Trophoblast cell (in vitro differentiated cells and primary cell): ENCODE results near the gene TGIF2.

Source experiments
- DNase-seq, 2 donors: peaks; one replicate each; pipeline ENCODE4 v3.0.0-alpha.2; 2016
- H2AFZ ChIP-seq: 2 replicates; pipeline ENCODE4 v1.6.1; 2013; ENCODE audit warnings: low read length, moderate library complexity, mild to moderate bottlenecking; ENCODE audit not compliant: insufficient read depth, poor library complexity
- H2AK5ac ChIP-seq: 2 replicates; pipeline ENCODE4 v1.6.1; 2013; ENCODE audit warnings: mild to moderate bottlenecking, low read length
- H2BK120ac ChIP-seq: 2 replicates; pipeline ENCODE4 v1.6.1; 2013; ENCODE audit warnings: low read length, mild to moderate bottlenecking, moderate library complexity; ENCODE audit not compliant: insufficient read depth, poor library complexity
- H2BK12ac ChIP-seq: 2 replicates; pipeline ENCODE4 v1.6.1; 2013; ENCODE audit warnings: mild to moderate bottlenecking, low read length, moderate library complexity
- H2BK5ac ChIP-seq: 2 replicates; pipeline ENCODE4 v1.6.1; 2013; ENCODE audit warnings: low read length, low read depth, moderate library complexity, mild to moderate bottlenecking; ENCODE audit not compliant: poor library complexity
- H3K14ac ChIP-seq: 2 replicates; pipeline ENCODE4 v1.6.1; 2013; ENCODE audit warnings: mild to moderate bottlenecking, low read length
- H3K18ac ChIP-seq: 2 replicates; pipeline ENCODE4 v1.6.1; 2013; ENCODE audit warnings: mild to moderate bottlenecking, low read length
- H3K23ac ChIP-seq: 2 replicates; pipeline ENCODE4 v1.6.1; 2013; ENCODE audit warnings: low read length
- H3K27ac ChIP-seq: 2 replicates; pipeline ENCODE4 v1.5.1; 2013; ENCODE audit warnings: low read depth, mild to moderate bottlenecking, inconsistent platforms, low read length, moderate library complexity
- H3K27me3 ChIP-seq: 2 replicates; pipeline ENCODE4 v1.6.1; 2013; ENCODE audit warnings: inconsistent platforms, mild to moderate bottlenecking, low read length, moderate library complexity; ENCODE audit not compliant: insufficient read depth
- H3K36me3 ChIP-seq, 2 experiments: 1 replicate in 1 of 2; 2 replicates in 1 of 2; pipeline ENCODE4 v1.6.1; 2013; ENCODE audit warnings: low read length in 2 of 2, mild to moderate bottlenecking in 2 of 2, moderate library complexity in 1 of 2; ENCODE audit not compliant: insufficient read depth in 2 of 2, control insufficient read depth in 1 of 2
- H3K4ac ChIP-seq: 2 replicates; pipeline ENCODE4 v1.6.1; 2013; ENCODE audit warnings: low read depth, mild to moderate bottlenecking, low read length, moderate library complexity
- H3K4me1 ChIP-seq, 2 experiments: 1 replicate in 1 of 2; 2 replicates in 1 of 2; pipeline ENCODE4 v1.6.1; 2013; ENCODE audit warnings: low read length in 2 of 2, mild to moderate bottlenecking in 2 of 2, moderate library complexity in 1 of 2; ENCODE audit not compliant: insufficient read depth in 2 of 2, control insufficient read depth in 1 of 2
- H3K4me2 ChIP-seq: 2 replicates; pipeline ENCODE4 v1.6.1; 2013; ENCODE audit warnings: inconsistent platforms, mild to moderate bottlenecking, low read length, moderate library complexity
- H3K4me3 ChIP-seq: 2 replicates; pipeline ENCODE4 v1.5.1; 2013; ENCODE audit warnings: mild to moderate bottlenecking, low read depth, low read length, inconsistent platforms
- H3K79me1 ChIP-seq: one replicate; pipeline ENCODE4 v1.6.1; 2013; ENCODE audit warnings: low read length
- H3K79me2 ChIP-seq: 2 replicates; pipeline ENCODE4 v1.6.1; 2013; ENCODE audit warnings: low read length, mild to moderate bottlenecking; ENCODE audit not compliant: control insufficient read depth, insufficient read depth, poor library complexity
- H3K9ac ChIP-seq: 2 replicates; pipeline ENCODE4 v1.6.1; 2013; ENCODE audit warnings: mild to moderate bottlenecking, low read length
- H3K9me3 ChIP-seq: 2 replicates; pipeline ENCODE4 v1.6.1; 2013; ENCODE audit warnings: low read depth, mild to moderate bottlenecking, control low read depth, inconsistent platforms, low read length; ENCODE audit not compliant: insufficient read depth
- H4K12ac ChIP-seq: 2 replicates; pipeline ENCODE4 v1.6.1; 2013; ENCODE audit warnings: low read depth, mild to moderate bottlenecking, low read length, moderate library complexity
- H4K8ac ChIP-seq: 2 replicates; pipeline ENCODE4 v1.6.1; 2013; ENCODE audit warnings: low read depth, mild to moderate bottlenecking, low read length, moderate library complexity
- H4K91ac ChIP-seq: one replicate; pipeline ENCODE4 v1.6.1; 2013; ENCODE audit warnings: low read depth, mild to moderate bottlenecking, low read length, moderate library complexity
- WGBS: extraction: QIAGEN DNeasy Blood & Tissue Kit; methylation state at CpG from one replicate; pipeline ENCODE4 v1.1.7; 2013; ENCODE audit warnings: missing lambda C conversion rate; ENCODE audit not compliant: insufficient read length, insufficient coverage; ENCODE audit errors: extremely low coverage; 5-methylcytosine and 5-hydroxymethylcytosine counted together

Gene TGIF2

GRCh38 chr20:36542516-36543183 lies 30.7 kb upstream of the TGIF2 start:
- Histone ChIP-seq H3K4ac (peak overlapping the region; percentile 99), H3K4me2 (peak overlapping the region; percentile 80), H3K4me3 (peak overlapping the region; percentile 89), H3K27ac (peak overlapping the region; percentile 80), H3K79me1 (peaks cover 26% of the 10 kb centered on the region), H3K9ac (peak overlapping the region; percentile 88), H4K12ac (no peak overlapping the region), H3K23ac (no peak overlapping the region), H3K79me2 (peaks cover 29% of the 10 kb centered on the region), H2AFZ (no peak overlapping the region), H4K91ac (no peak overlapping the region), H3K18ac (peak overlapping the region; percentile 44), H4K8ac (no peak overlapping the region), H2BK5ac (peak overlapping the region; percentile 11), H3K4me1 (peaks cover 30 to 33% of the 10 kb centered on the region in 2 experiments), H3K9me3 (peaks cover 3% of the 10 kb centered on the region), H3K36me3 (peaks cover 28 to 33% of the 10 kb centered on the region in 2 experiments), H2AK5ac (peak overlapping the region; percentile 23), H2BK120ac (no peak overlapping the region), H3K27me3 (no peaks in the 10 kb centered on the region), H3K14ac (peak overlapping the region; percentile 50), H2BK12ac (peak overlapping the region; percentile 4)
- WGBS = no CpG with 5 or more reads among the region's 10 CpGs
- DNase-seq = no peak

- peak overlapping the region; percentile 0 for H4K91ac ChIP-seq
- H3K79me1 ChIP-seq = peaks cover 26% of the 10 kb centered on the region
- DNase-seq = no peak
- peak overlapping the region; percentile 88 for H3K9ac ChIP-seq
- H3K4ac ChIP-seq = peak overlapping the region; percentile 99
- H3K23ac ChIP-seq = peak overlapping the region; percentile 11
- peak overlapping the region; percentile 80 for H3K4me2 ChIP-seq
- H3K4me1 ChIP-seq = peaks cover 30 to 33% of the 10 kb centered on the region in 2 experiments
- no peak overlapping the region for H4K8ac ChIP-seq
- H3K9me3 ChIP-seq = peaks cover 3% of the 10 kb centered on the region
- peaks cover 36 to 42% of the 10 kb centered on the region in 2 experiments for H3K36me3 ChIP-seq
- peaks cover 29% of the 10 kb centered on the region for H3K79me2 ChIP-seq
- peak overlapping the region; percentile 23 for H2BK12ac ChIP-seq
- H2AFZ ChIP-seq = no peak overlapping the region
- H3K27me3 ChIP-seq = no peaks in the 10 kb centered on the region
- peak overlapping the region; percentile 3 for H4K12ac ChIP-seq
- H3K18ac ChIP-seq = peak overlapping the region; percentile 44
- H2BK5ac ChIP-seq = no peak overlapping the region
- H2BK120ac ChIP-seq = no peak overlapping the region
- H2AK5ac ChIP-seq = peak overlapping the region; percentile 8
- H3K14ac ChIP-seq = peak overlapping the region; percentile 50
- peak overlapping the region; percentile 7 for H3K27ac ChIP-seq
- no CpG with 5 or more reads among the region's 14 CpGs for whole genome bisulfite sequencing
- peak overlapping the region; percentile 89 for H3K4me3 ChIP-seq
Measured at GRCh38 chr20:36543184-36544133, 29.9 kb upstream of the TGIF2 start.

DNA sequence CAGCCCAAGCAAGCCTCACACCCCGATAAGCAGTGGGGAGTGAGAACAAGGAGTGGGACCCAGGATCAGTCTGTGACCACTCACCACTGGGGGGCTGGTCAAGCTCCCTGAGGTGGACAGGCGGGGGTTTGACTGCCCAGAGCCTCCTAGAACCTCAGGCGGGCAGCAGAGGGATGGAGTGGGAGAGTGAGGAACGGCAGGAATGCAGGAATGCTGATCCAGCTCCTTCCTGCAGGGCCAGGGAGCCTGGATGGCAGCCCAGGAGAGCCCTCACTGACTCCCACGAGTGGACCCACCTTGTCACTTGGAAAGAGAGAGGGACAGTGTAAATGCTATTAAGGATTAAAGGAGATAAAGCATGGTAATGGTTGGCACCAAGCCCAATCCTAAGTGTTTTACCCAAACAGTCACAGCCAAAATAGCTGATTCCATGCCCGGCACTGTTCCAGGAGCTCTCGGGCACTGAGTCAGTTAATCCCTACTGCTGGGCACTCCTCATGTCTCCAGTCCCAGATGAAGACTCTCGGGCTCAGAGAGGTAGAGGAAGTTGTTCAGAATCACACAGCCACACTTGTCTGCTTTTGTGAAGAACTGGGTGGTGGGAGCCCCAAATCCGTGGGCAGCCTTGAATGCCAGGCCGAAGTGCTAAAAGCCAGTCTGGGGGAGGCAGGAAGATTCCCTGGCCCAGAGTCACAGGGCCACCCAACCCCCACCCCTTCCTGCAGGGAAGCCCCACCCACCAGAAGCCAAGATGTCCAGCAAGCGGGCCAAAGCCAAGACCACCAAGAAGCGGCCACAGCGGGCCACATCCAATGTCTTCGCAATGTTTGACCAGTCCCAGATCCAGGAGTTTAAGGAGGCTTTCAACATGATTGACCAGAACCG lies 29.0 kb upstream of the TGIF2 start:
- H3K79me1 ChIP-seq = peaks cover 26% of the 10 kb centered on the region
- H2BK120ac ChIP-seq = no peak overlapping the region
- H2AK5ac ChIP-seq = no peak overlapping the region
- peak overlapping the region; percentile 80 for H3K4me2 ChIP-seq
- H3K79me2 ChIP-seq = peaks cover 29% of the 10 kb centered on the region
- H4K12ac ChIP-seq = no peak overlapping the region
- no peak overlapping the region for H2AFZ ChIP-seq
- no peak overlapping the region for H2BK12ac ChIP-seq
- H3K4me1 ChIP-seq = peaks cover 30 to 33% of the 10 kb centered on the region in 2 experiments
- H3K9ac ChIP-seq = peak overlapping the region; percentile 2
- H2BK5ac ChIP-seq = no peak overlapping the region
- no peak overlapping the region for H3K4me3 ChIP-seq
- H3K23ac ChIP-seq = no peak overlapping the region
- H4K91ac ChIP-seq = no peak overlapping the region
- no peaks in the 10 kb centered on the region for H3K27me3 ChIP-seq
- H3K4ac ChIP-seq = no peak overlapping the region
- H3K36me3 ChIP-seq = peaks cover 45 to 50% of the 10 kb centered on the region in 2 experiments
- no peak overlapping the region for H3K18ac ChIP-seq
- H3K9me3 ChIP-seq = peaks cover 3% of the 10 kb centered on the region
- no peak overlapping the region for H3K27ac ChIP-seq
- H3K14ac ChIP-seq = no peak overlapping the region
- H4K8ac ChIP-seq = no peak overlapping the region
- DNase-seq = no peak
- WGBS = no CpG with 5 or more reads among the region's 15 CpGs
